SK-N-SH (cell line): ENCODE data around the gene PEAK1. TPM values are rescaled to one million over a fixed set of nuclear protein-coding genes. Genes with fewer than 3 reads are reported as not detected.

Experiments
- CTCF ChIA-PET: fragments of 300-600, 350-600 bp; formaldehyde crosslinking; extraction: SDS; loops from one replicate; lab custom pipeline; 2021; lab: Yijun Ruan, JAX
- POLR2A ChIA-PET: fragments of 350-600 bp; sonication (Branson Sonifier 250); formaldehyde crosslinking; extraction: SDS; loops from one replicate; lab custom pipeline; 2020; ENCODE audit warnings: antibody characterized with exemption, inconsistent platforms; lab: Yijun Ruan, JAX
- DNase-seq: peaks from one replicate; pipeline ENCODE4 v3.0.0; 2012
- H2AFZ ChIP-seq: fragments of 200-600 bp; sonication (generic); 2 replicates; pipeline ENCODE4 v1.8.1; 2016; ENCODE audit warnings: antibody characterized with exemption, mild to moderate bottlenecking, low read depth
- H3F3A ChIP-seq: fragments of 200-600 bp; sonication (generic); replicated peaks from 2 replicates; pipeline ENCODE3; 2016; ENCODE audit warnings: antibody characterized with exemption, mild to moderate bottlenecking; ENCODE audit not compliant: insufficient read depth
- H3K27ac ChIP-seq, 2 experiments: fragments of 200-500 bp in 1 of 2; fragments of 200-600 bp in 1 of 2; sonication (Bioruptor generic) in 1 of 2; sonication (generic), shearing (Covaris generic) in 1 of 2; 2 replicates each; pipeline versions ENCODE4 v1.5.1 to v1.6.1; 2014 to 2016; ENCODE audit warnings: low read depth in 2 of 2, inconsistent platforms in 1 of 2, low read length in 1 of 2, mild to moderate bottlenecking in 1 of 2, mixed read lengths in 1 of 2
- H3K27me3 ChIP-seq: fragments of 200-600 bp; sonication (generic), shearing (Covaris generic); 2 replicates; pipeline ENCODE4 v1.6.1; 2016; ENCODE audit warnings: mixed run types; ENCODE audit not compliant: insufficient read depth
- H3K36me3 ChIP-seq, 2 experiments: fragments of 200-500 bp in 1 of 2; fragments of 200-600 bp in 1 of 2; sonication (Bioruptor generic) in 1 of 2; sonication (generic) in 1 of 2; replicated peaks in 1 of 2; 2 replicates each; pipeline versions ENCODE3 to v1.5.1; 2014 to 2016; ENCODE audit warnings: low read length in 1 of 2, mild to moderate bottlenecking in 1 of 2; ENCODE audit not compliant: insufficient read depth in 2 of 2, control insufficient read depth in 1 of 2
- H3K4me1 ChIP-seq, 2 experiments: fragments of 200-500 bp in 1 of 2; fragments of 200-600 bp in 1 of 2; sonication (Bioruptor generic) in 1 of 2; sonication (generic), shearing (Covaris generic) in 1 of 2; 2 replicates each; pipeline versions ENCODE4 v1.5.1 to v1.6.1; 2014 to 2016; ENCODE audit warnings: low read depth in 1 of 2, low read length in 1 of 2, mixed run types in 1 of 2; ENCODE audit not compliant: insufficient read depth in 2 of 2, control insufficient read depth in 1 of 2
- H3K4me2 ChIP-seq: fragments of 200-600 bp; sonication (generic), shearing (Covaris generic); 2 replicates; pipeline ENCODE4 v1.6.1; 2017; ENCODE audit warnings: mixed run types
- H3K4me3 ChIP-seq, 2 experiments: fragments of 200-500 bp in 1 of 2; fragments of 200-600 bp in 1 of 2; sonication (Bioruptor generic) in 1 of 2; sonication (generic), shearing (Covaris generic) in 1 of 2; 2 replicates each; pipeline versions ENCODE4 v1.5.1 to v1.8.1; 2014 to 2016; ENCODE audit warnings: low read depth in 2 of 2, inconsistent platforms in 1 of 2, low read length in 1 of 2, mild to moderate bottlenecking in 1 of 2, mixed read lengths in 1 of 2, moderate library complexity in 1 of 2
- H3K79me2 ChIP-seq: fragments of 200-600 bp; sonication (generic); 2 replicates; pipeline ENCODE4 v1.8.1; 2017; ENCODE audit warnings: mild to moderate bottlenecking; ENCODE audit not compliant: insufficient read depth
- H3K9ac ChIP-seq: fragments of 200-600 bp; sonication (generic); 2 replicates; pipeline ENCODE4 v1.6.1; 2017; ENCODE audit warnings: mixed run types
- H3K9me2 ChIP-seq: fragments of 200-600 bp; sonication (generic); 2 replicates; pipeline ENCODE4 v1.6.1; 2017; ENCODE audit warnings: mixed run types
- H3K9me3 ChIP-seq: fragments of 200-600 bp; sonication (generic); 2 replicates; pipeline ENCODE4 v1.6.1; 2017; ENCODE audit warnings: mixed run types, mild to moderate bottlenecking, moderate library complexity
- H4K20me1 ChIP-seq: fragments of 200-600 bp; sonication (generic); 2 replicates; pipeline ENCODE4 v1.6.1; 2017; ENCODE audit warnings: mild to moderate bottlenecking, mixed run types; ENCODE audit not compliant: insufficient read depth
- GABPA ChIP-seq: IDR thresholded peaks from 2 replicates; pipeline ENCODE4 v1.4.0; 2012; ENCODE audit warnings: low read depth, mild to moderate bottlenecking
- GATA2 ChIP-seq: sonication (generic); formaldehyde crosslinking; IDR thresholded peaks from 2 replicates; pipeline ENCODE4 v1.5.0; 2020; ENCODE audit warnings: mild to moderate bottlenecking, missing genetic modification reagents
- IRF3 ChIP-seq: fragments of 150-350 bp; IDR thresholded peaks from 2 replicates; pipeline ENCODE4 v1.6.1; 2016; ENCODE audit warnings: mild to moderate bottlenecking, low read depth, low read length
- MAX ChIP-seq: IDR thresholded peaks from 2 replicates; pipeline ENCODE4 v1.4.0; 2012; ENCODE audit warnings: low read depth
- MEF2A ChIP-seq: IDR thresholded peaks from 2 replicates; pipeline ENCODE4 v1.4.0; 2012; ENCODE audit warnings: low read depth, borderline replicate concordance
- MXI1 ChIP-seq: IDR thresholded peaks from 2 replicates; pipeline ENCODE4 v1.6.1; 2012; ENCODE audit warnings: mild to moderate bottlenecking, low read depth, low read length, improper control_type of control experiment
- NFIC ChIP-seq: IDR thresholded peaks from 2 replicates; pipeline ENCODE4 v1.4.0; 2012; ENCODE audit warnings: borderline replicate concordance
- NRF1 ChIP-seq: IDR thresholded peaks from 2 replicates; pipeline ENCODE4 v1.6.1; 2012; ENCODE audit warnings: low read depth, mild to moderate bottlenecking, low read length
- PBX3 ChIP-seq: IDR thresholded peaks from 2 replicates; pipeline ENCODE4; 2012
- POLR2AphosphoS5 ChIP-seq: IDR thresholded peaks from 2 replicates; pipeline ENCODE4 v1.6.1; 2012; ENCODE audit warnings: low read depth, low read length
- REST ChIP-seq: IDR thresholded peaks from 2 replicates; pipeline ENCODE4 v1.6.1; 2012; ENCODE audit warnings: mild to moderate bottlenecking, low read depth, low read length, moderate library complexity
- SIN3A ChIP-seq: IDR thresholded peaks from 2 replicates; pipeline ENCODE4 v1.6.1; 2012; ENCODE audit warnings: low read depth, mild to moderate bottlenecking, low read length, moderate library complexity, borderline replicate concordance
- SMC3 ChIP-seq: IDR thresholded peaks from 2 replicates; pipeline ENCODE4 v1.6.1; 2012; ENCODE audit warnings: low read depth, low read length, improper control_type of control experiment
- TCF12 ChIP-seq: IDR thresholded peaks from 2 replicates; pipeline ENCODE4 v1.4.0; 2012
- TEAD4 ChIP-seq: IDR thresholded peaks from 2 replicates; pipeline ENCODE4 v1.4.0; 2012; ENCODE audit warnings: mild to moderate bottlenecking, borderline replicate concordance; ENCODE audit not compliant: insufficient read depth
- YY1 ChIP-seq: IDR thresholded peaks from 2 replicates; pipeline ENCODE4 v1.4.0; 2012; ENCODE audit warnings: low read depth, mild to moderate bottlenecking
- WGBS: methylation state at CpG from one replicate; pipeline ENCODE4 v1.1.6; 2017; ENCODE audit warnings: low lambda C conversion rate; 5-methylcytosine and 5-hydroxymethylcytosine counted together
- polyA plus RNA-seq, 3 experiments: library from polyadenylated mRNA; depleted of rRNA; stranded (reverse); fragments of >200 nt; gene quantifications; 2 replicates each; pipeline ENCODE4 v1.2.3, GENCODE V29; 2012

PEAK1 gene
- polyA plus RNA-seq, 1 of the 3 experiments (the other 2 are of a cell fraction): 9.0 TPM

- TF ChIP-seq REST: no peak
- TF ChIP-seq SIN3A: no peak
- no peak for TF ChIP-seq GABPA
- no peak for TF ChIP-seq GATA2 (CRISPR knock-in tag)
- no peak for TF ChIP-seq MEF2A
- TF ChIP-seq MAX: no peak
- TF ChIP-seq IRF3: no peak
- no peak for TF ChIP-seq YY1
- TF ChIP-seq POLR2AphosphoS5: no peak
- TF ChIP-seq NRF1: no peak
- TF ChIP-seq TCF12: no peak
- TF ChIP-seq MXI1: no peak
- no peak for TF ChIP-seq SMC3
- TF ChIP-seq TEAD4: no peak
- no peak for TF ChIP-seq NFIC
These were observed 227.5 kb downstream of the PEAK1 start (continued) for GRCh38 chr15:77192451-77192850.

- TF ChIP-seq PBX3 (peak; percentile 64), YY1 (no peak), TCF12 (peak; percentile 79)
- TF ChIP-seq, all 33 proteins: peak for 2
- Histone ChIP-seq H3K4me1 (peaks cover 7 to 23% of the 10 kb centered on the region in 2 experiments; a peak in 3 of 4 replicates), H3K27me3 (no peaks in the 10 kb centered on the region), H3K9me3 (no peaks in the 10 kb centered on the region), H3K9ac (no peak overlapping the region), H3F3A (peaks cover 9% of the 10 kb centered on the region), H2AFZ (no peak overlapping the region), H3K4me2 (no peak overlapping the region), H4K20me1 (no peaks in the 10 kb centered on the region), H3K36me3 (peaks cover 0 to 5% of the 10 kb centered on the region in 2 experiments), H3K79me2 (no peaks in the 10 kb centered on the region; the same call in 1 of the 2 replicates), H3K9me2 (no peaks in the 10 kb centered on the region), H3K27ac (peak overlapping the region in 1 of 2 experiments; percentile 50; a peak in 2 of 4 replicates), H3K4me3 (no peak overlapping the region)
- no peak for DNase-seq
- 76% methylated on average over 2 of the region's 2 CpGs for WGBS
- ChIA-PET POLR2A (no interaction called here), CTCF (interaction anchor here (1.4 to 7.3 kb wide), 4 partner anchors 8 to 352 kb away, joined by 4 to 49 read pairs (median 8); no protein-coding TSS in a partner anchor)
These were observed 228.6 kb downstream of the PEAK1 start for GRCh38 chr15:77191230-77191834.
